Measurements from ENCODE around the gene PRKAR1B.

The PRKAR1B gene

DNA sequence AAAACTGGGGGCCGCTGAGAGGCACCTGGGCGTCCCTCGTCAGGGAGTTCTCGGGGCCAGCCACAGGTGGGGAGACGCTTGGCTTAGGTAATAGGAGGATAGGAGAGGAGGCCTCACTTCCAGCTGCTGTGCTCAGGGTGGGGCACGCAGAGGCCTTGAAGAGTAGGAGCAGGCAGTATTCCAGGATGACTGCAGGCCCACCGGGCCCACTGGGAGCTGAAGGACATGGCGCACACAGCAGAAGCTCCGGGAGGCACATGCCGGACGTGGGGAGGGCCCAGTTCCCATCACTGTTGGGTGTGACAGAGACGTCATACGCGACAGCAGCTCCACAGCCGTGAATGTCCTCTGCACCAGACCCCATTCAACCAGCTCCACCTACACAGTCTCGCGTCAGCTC, 185.4 kb downstream of the PRKAR1B start:
- no peak for DNase-seq (ENCODE audit: low read depth, low spot score)

- DNase-seq (ENCODE audit: low read depth, low spot score) = no peak
Measured at GRCh38 chr7:540997-541396, 186.1 kb downstream of the PRKAR1B start.

GRCh38 chr7:540579-540978, 186.5 kb downstream of the PRKAR1B start:
- no peak for DNase-seq (ENCODE audit: low read depth, low spot score)

- DNase-seq (ENCODE audit: low read depth, low spot score) = no peak
Measured at GRCh38 chr7:539731-540411, 187.2 kb downstream of the PRKAR1B start.

GRCh38 chr7:538764-539685, 188.1 kb downstream of the PRKAR1B start:
- no peak for DNase-seq (ENCODE audit: low read depth, low spot score)

DNA sequence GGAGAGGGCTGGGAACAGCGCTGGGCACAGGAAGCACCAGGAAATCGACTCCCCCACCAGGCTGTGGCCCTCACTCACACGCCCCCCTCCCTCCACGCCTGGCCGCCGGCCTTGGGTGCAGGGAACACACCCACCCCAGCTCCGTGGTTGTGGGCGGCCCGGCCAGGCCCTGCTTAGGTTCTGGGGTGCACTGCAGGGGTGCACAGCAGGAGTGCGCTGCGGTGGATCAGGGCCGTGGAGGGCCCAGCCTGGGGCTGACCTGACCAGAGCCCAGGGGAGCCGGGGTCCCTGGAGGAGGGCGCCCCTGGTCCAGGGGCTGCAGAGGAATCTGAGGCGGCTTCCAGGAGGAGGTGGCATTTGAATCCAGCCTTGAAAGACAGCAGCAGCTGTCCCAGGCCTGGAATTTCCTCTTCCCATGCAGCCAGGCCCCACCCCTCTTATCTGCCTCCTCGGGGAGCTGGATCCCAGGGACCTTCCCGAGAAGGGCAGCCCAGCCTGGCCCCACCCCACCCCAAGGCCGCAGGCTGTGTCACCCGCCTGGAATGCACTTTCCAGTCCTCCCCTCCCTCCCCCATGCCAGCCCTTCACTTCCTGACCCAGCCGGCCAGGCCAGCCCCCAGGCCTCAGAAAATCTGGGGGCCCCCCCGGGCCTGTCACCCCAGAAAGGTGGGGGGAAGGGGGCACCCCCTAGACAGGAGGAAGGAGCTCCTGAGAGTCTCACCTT, 189.0 kb downstream of the PRKAR1B start:
- no peak for DNase-seq (ENCODE audit: low read depth, low spot score)

DNA sequence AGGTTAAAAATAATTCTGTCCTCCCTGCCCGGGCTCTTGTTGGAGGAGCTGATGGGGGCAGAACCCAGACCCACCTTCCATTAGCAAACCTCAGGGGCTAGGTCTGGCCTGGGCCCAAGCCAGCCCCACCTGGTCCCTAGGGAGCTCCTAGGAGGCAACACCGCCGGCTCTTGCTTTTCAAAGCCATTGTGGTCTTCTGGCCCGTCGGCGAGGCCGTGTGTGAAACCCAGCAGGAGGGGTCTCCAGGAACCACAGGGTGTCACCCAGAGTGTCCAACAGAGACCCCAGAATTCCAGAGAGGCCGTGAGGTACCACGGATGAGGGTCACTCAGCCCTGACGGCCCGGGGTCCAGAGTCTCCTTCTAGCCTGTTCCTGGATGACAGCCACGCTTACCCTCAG, 190.8 kb downstream of the PRKAR1B start:
- DNase-seq (ENCODE audit: low read depth, low spot score) = no peak

DNA sequence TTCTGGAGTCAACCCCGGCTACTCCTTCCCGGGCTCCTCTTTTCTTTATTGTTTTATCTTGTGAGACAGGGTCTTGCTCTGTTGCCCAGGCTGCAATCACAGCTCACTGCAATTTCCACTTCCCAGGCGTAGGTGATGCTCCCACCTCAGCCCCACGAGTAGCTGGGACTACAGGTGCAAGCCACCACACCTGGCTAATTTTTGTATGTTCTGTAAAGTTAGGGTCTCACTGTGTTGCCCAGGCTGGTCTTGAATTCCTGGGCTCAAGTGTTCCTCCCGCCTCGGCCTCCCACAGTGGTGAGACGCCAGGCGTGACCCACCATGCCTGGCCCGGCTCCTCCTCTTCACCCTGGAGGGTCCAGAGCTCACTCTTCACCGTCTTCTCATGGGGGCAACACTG, 192.1 kb downstream of the PRKAR1B start:
- no peak for DNase-seq (ENCODE audit: low read depth, low spot score)

- no peak for DNase-seq (ENCODE audit: low read depth, low spot score)
Measured at GRCh38 chr7:534075-534474, 193.0 kb downstream of the PRKAR1B start.

GRCh38 chr7:533266-533665, 193.8 kb downstream of the PRKAR1B start:
- no peak for DNase-seq (ENCODE audit: low read depth, low spot score)

GRCh38 chr7:532379-533143, 194.5 kb downstream of the PRKAR1B start:
- DNase-seq (ENCODE audit: low read depth, low spot score) = no peak

DNA sequence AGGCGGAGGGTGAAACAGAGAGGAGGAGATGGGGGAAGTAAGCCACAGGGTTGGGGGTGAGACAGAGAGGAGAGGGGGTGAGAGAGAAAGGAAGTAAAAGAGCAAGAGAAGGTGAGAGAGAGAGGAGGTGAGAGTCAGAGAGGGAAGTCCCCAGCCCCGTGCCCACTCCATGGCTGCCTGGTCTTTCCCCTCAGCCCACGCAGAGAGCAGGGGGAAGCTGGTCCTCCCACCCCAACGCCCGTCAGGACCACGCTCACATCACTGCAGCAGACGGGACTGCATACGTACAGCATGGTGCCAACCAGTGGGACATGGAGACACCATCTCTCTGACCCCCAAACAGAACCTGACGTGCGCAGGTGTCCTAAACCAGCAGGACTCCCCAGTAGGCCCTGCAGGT, 195.3 kb downstream of the PRKAR1B start:
- no peak for DNase-seq (ENCODE audit: low read depth, low spot score)

GRCh38 chr7:528451-528850, 198.6 kb downstream of the PRKAR1B start:
- DNase-seq (ENCODE audit: low read depth, low spot score) = no peak

DNA sequence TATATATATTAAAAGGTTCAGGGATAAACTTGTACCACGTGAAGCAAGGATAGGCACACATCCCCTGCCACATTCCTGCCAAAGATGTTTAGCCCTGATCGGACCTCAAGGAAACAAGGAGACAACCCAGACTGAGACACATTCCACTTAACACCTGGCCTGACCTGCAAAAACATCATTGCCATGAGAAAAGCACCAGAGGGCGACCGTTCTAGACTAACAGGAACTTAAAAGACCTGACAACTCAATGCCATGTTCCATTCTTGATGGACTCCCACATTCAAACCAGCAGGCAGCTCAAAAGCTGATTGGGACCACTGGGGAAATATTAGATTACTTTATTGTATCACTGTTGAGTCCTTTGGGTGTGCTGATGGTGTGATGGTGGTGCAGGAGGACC, 199.4 kb downstream of the PRKAR1B start:
- no peak for DNase-seq (ENCODE audit: low read depth, low spot score)

- no peak for DNase-seq (ENCODE audit: low read depth, low spot score)
Measured at GRCh38 chr7:526460-527034, 200.5 kb downstream of the PRKAR1B start.

DNA sequence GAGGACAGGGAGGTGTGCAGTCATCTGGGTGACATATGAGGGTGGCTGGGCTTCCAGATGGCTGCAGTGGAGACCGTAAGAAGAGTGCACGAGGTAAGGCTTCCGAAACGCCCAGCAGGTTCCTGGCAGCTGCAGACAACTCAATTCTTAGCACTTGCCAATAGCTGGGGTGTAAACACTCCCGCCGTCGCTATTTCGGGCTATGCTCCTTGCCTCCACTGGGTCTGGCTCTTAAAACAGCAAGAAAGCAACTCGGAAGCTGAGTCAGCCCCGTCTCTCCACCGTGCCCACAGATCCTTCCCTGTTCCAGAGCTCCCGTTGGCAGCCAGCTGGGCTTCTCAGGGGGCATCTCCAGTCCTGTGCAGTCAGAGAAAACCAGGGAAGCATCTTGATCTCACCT, 201.3 kb downstream of the PRKAR1B start:
- no peak for DNase-seq (ENCODE audit: low read depth, low spot score)

GRCh38 chr7:524800-525199, 202.3 kb downstream of the PRKAR1B start:
- DNase-seq (ENCODE audit: low read depth, low spot score) = no peak

- DNase-seq (ENCODE audit: low read depth, low spot score) = no peak
Measured at GRCh38 chr7:523347-524336, 203.4 kb downstream of the PRKAR1B start.

- DNase-seq (ENCODE audit: low read depth, low spot score) = no peak
Measured at GRCh38 chr7:522951-523314, 204.1 kb downstream of the PRKAR1B start.
